Fibroblast of mammary gland (primary cell): ENCODE data around the gene LRRC8D.
A peak's percentile ranks its signal among the peaks of the same experiment; 100 is the strongest.

Source experiments
- DNase-seq: peaks from one replicate; pipeline ENCODE4 v3.0.0-alpha.2; 2010; ENCODE audit warnings: low read depth
- H3K4me3 ChIP-seq: 2 replicates; pipeline ENCODE4 v1.5.1; 2011; ENCODE audit warnings: low read depth, mild to moderate bottlenecking, low read length, moderate library complexity; ENCODE audit not compliant: control insufficient read depth
- TF ChIP-seq, protein P1 (sequence below): conservative IDR thresholded peaks from 2 replicates; pipeline ENCODE4 v1.5.1; 2011; ENCODE audit warnings: low read depth, low read length, inconsistent platforms; ENCODE audit not compliant: control insufficient read depth, insufficient read depth

Gene LRRC8D

DNA sequence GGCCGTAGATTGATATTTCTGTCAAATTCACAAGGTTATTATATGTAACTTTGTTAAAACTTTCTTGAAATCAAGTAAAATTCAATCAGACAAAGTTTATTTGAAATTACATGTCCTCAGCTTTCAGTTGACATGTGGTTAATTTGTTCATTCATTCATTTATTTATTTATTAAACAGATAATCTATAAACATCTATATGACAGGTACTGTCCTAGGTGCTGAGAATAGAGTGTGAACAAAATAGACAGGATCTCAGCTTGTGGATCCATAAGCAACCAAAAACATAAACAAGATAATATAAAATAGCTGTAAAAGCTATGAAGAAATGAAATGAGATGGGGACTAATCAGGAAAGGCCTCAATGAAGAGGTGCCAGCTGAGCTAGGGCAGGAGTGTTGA lies 72.0 kb downstream of the LRRC8D start:
- DNase-seq = no peak
- TF ChIP-seq, protein P1, sequence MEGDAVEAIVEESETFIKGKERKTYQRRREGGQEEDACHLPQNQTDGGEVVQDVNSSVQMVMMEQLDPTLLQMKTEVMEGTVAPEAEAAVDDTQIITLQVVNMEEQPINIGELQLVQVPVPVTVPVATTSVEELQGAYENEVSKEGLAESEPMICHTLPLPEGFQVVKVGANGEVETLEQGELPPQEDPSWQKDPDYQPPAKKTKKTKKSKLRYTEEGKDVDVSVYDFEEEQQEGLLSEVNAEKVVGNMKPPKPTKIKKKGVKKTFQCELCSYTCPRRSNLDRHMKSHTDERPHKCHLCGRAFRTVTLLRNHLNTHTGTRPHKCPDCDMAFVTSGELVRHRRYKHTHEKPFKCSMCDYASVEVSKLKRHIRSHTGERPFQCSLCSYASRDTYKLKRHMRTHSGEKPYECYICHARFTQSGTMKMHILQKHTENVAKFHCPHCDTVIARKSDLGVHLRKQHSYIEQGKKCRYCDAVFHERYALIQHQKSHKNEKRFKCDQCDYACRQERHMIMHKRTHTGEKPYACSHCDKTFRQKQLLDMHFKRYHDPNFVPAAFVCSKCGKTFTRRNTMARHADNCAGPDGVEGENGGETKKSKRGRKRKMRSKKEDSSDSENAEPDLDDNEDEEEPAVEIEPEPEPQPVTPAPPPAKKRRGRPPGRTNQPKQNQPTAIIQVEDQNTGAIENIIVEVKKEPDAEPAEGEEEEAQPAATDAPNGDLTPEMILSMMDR = no peak
- no peak overlapping the region for H3K4me3 ChIP-seq

DNA sequence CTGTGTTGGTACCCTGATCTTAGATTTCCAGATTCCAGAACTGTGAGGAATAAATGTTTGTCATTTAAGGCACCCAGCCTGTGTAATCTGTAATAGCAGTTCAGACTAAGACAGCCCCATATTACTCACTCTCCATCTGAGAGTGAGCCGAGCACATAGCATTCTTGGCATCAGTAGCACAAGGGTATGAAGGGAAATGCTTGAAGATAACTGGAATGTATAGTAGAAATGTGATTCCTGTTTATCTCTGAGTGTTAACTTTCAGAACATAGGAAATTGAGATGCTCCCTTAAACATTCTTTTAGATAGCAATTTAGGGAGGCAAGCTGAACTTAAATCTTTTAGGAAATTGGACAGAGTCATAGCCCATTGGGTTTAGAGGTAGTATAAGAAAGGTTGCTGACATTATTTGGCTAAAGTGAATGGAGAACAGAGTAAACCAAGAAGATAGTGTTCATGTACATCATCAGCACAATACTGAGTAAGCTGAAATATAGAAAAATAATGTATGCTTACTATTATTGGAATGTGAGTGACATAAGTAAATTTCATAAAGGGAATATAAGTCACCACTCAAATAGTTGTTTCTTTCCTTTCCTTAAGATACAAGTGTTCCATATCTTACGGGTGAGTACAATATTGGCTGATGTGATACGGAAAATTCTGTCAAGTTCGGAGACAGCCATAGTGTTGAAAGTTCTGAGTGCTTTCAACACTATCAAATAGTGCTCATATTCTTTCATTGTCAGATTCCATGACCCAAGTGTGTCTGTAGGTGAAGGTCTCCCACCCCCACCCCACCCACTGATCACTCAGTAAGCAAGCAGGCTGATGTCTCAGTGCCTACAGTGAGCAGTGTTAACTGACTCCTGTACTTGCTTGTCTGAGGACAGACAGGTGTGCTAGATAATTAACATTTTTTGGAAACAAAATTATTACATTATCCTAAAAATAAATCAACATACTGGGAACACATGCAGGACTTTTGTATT lies 73.7 kb downstream of the LRRC8D start:
- DNase-seq = peak; percentile 82
- TF ChIP-seq, protein P1 = no peak
- no peak overlapping the region for H3K4me3 ChIP-seq

DNA sequence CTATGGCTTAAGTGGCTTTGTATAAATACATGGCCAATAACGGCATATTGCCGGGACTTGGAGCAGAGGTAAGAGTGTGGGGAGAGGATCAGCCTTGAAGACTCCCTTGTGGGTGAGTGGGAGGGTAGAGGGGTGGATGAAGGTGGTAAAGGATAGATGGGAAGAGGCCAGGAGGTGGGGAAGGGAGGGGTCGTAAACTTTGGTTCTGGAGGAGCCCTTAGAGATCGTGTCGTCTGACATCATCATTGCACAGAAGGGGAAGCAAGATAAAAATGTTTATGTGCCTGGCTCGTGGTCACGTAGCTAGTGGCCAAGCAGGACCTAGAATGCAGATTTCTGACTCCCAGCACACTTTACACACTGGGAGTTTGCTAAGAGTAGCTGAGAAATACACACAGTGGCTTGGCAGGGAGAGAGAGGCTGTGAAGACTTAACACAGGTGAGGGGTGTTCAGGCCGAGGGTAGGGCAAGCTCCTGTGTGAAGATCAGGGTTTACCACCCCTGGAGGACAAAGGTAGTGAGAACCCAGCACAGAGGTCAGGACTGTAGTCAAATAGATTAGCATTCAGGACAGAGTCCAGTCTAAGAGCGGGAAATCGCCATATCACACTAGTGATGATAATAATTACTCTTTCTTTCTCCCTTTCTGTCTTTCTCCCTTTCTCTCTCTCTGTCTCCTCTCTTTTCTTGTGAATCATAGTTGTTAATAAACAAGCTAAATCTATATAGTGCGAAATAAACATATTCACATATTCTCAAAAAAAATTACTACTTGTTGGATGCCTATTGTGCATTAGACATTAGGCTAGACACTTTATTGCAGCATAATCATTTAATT lies 75.5 kb downstream of the LRRC8D start:
- TF ChIP-seq, protein P1 = no peak
- DNase-seq = no peak
- no peak overlapping the region for H3K4me3 ChIP-seq

DNA sequence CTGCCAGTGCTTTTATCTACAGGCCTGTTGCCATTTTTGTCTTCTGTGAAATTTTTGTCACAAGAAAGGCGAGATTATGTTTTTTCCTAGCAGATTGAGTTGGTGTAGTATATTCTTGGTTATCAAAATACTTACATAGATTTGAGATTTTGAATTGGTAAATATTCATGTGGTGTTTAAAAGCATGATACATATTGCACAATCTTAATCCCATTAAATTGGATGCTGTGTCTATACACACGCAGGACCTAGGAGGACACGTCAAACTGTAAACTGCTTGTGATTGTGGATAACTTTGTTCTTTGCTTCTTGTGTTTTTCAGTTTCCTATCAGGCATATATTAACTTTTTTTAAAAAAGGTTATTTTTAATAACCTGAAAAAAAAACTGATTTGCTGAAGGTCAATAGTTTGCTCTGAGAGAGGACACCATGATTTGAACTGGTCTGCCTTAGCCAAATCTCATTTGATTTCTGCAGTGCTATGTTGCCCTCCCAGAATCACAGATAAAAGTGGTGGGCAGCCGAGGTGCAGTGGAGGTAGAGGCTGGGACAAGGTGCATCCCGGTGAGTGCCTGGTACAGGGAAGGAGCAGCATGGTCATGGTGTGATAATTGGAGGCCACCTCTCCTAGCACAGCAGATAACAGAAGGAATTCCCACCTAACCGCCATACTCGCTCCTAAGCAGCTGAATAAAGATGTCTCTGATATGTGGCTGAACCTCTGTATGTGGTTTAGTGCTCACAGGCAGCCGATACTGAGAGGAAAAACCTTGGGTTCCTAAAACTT lies 76.7 kb downstream of the LRRC8D start:
- DNase-seq = no peak
- no peak overlapping the region for H3K4me3 ChIP-seq
- TF ChIP-seq, protein P1 = no peak

DNA sequence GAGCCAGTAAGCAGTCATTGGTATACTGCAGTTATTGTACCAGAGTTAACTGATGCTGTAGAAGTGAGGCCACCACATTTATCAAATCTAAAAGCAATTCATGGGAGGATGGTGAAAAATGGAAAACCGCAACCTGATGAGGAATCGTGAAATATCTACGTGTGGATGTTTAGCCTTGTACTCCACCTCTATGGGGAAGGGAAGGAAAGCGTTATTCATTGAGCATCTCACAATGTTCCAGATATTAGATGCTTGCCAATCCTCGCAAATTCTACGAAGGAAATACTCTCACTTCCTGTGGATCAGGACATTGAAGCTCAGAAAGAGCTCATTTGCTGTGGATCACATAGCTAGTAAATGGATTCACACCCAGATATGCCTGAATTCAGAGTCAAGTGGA lies 77.3 kb downstream of the LRRC8D start:
- TF ChIP-seq, protein P1 = no peak
- no peak for DNase-seq
- H3K4me3 ChIP-seq = no peak overlapping the region
